H1 (cell line): Measurements from ENCODE around the gene TRPC1. TPM values are rescaled to one million over a fixed set of nuclear protein-coding genes. Genes with fewer than 3 reads are reported as not detected.
"Not testable (repeated sequence)": the region's sequence is repeated elsewhere in the genome, so short reads cannot be mapped to it uniquely, and the experiment has no call there.

ENCODE experiments used
- CTCF ChIA-PET: fragments of 300-600 bp; sonication (Branson Sonifier 250); formaldehyde crosslinking; loops from one replicate; lab custom pipeline; 2021; ENCODE audit not compliant: partially characterized antibody; lab: Charles Lee
- POLR2A ChIA-PET: fragments of 300-600 bp; sonication (Branson Sonifier 250); formaldehyde crosslinking; loops from one replicate; lab custom pipeline; 2021; ENCODE audit warnings: inconsistent platforms; ENCODE audit not compliant: partially characterized antibody; lab: Charles Lee
- DNase-seq, 2 experiments: peaks; one replicate each; pipeline versions ENCODE4 v3.0.0 to v3.0.0-alpha.2; 2010 to 2022; ENCODE audit warnings: low spot score in 2 of 2, low read depth in 1 of 2, mixed read lengths in 1 of 2
- FAIRE-seq: peaks from 2 replicates; lab custom pipeline; 2011; peaks lifted over from hg19 to GRCh38; lab: Jason Lieb, UNC
- H2AFZ ChIP-seq: 2 replicates; pipeline ENCODE4 v1.8.1; 2012; ENCODE audit warnings: low read length, inconsistent platforms
- H2AK5ac ChIP-seq: 2 replicates; pipeline ENCODE4 v1.6.1; 2013; ENCODE audit warnings: low read depth, low read length
- H2BK120ac ChIP-seq: replicated peaks from 2 replicates; pipeline ENCODE3; 2013; ENCODE audit warnings: low read depth, low read length, inconsistent platforms
- H2BK12ac ChIP-seq: 2 replicates; pipeline ENCODE4 v1.6.1; 2013; ENCODE audit warnings: low read depth, low read length
- H2BK15ac ChIP-seq: 2 replicates; pipeline ENCODE4 v1.6.1; 2013; ENCODE audit warnings: low read length
- H2BK20ac ChIP-seq: 2 replicates; pipeline ENCODE4 v1.6.1; 2013; ENCODE audit warnings: low read length
- H2BK5ac ChIP-seq: 2 replicates; pipeline ENCODE4 v1.6.1; 2013; ENCODE audit warnings: low read depth, low read length
- H3K14ac ChIP-seq: 2 replicates; pipeline ENCODE4 v1.6.1; 2013; ENCODE audit warnings: inconsistent platforms; ENCODE audit not compliant: insufficient read length
- H3K18ac ChIP-seq: 2 replicates; pipeline ENCODE4 v1.6.1; 2013; ENCODE audit warnings: low read length; ENCODE audit errors: extremely low read depth
- H3K23ac ChIP-seq: 2 replicates; pipeline ENCODE4 v1.6.1; 2013; ENCODE audit warnings: inconsistent platforms; ENCODE audit not compliant: insufficient read length
- H3K23me2 ChIP-seq: 2 replicates; pipeline ENCODE4 v1.6.1; 2013; ENCODE audit warnings: low read depth, low read length
- H3K27ac ChIP-seq: 2 replicates; pipeline ENCODE4 v1.6.1; 2011; ENCODE audit warnings: low read depth, low read length, inconsistent platforms
- H3K27me3 ChIP-seq, 4 experiments: replicated peaks in 1 of 4; 1 replicate in 1 of 4; 2 replicates in 3 of 4; pipeline versions ENCODE4 v1.6.1 to v1.8.1; 2011 to 2013; ENCODE audit warnings: low read length in 3 of 4, mild to moderate bottlenecking in 3 of 4, inconsistent platforms in 2 of 4, mixed read lengths in 2 of 4, moderate library complexity in 1 of 4; ENCODE audit not compliant: control insufficient read depth in 3 of 4, insufficient read depth in 3 of 4; ENCODE audit errors: extremely low read depth in 1 of 4
- H3K36me3 ChIP-seq, 4 experiments: 2 replicates each; pipeline versions ENCODE4 v1.6.1 to v1.8.1; 2011 to 2013; ENCODE audit warnings: mild to moderate bottlenecking in 4 of 4, low read length in 3 of 4, moderate library complexity in 2 of 4, control low read depth in 1 of 4, inconsistent platforms in 1 of 4; ENCODE audit not compliant: insufficient read depth in 4 of 4, control insufficient read depth in 2 of 4
- H3K4ac ChIP-seq: replicated peaks from 2 replicates; pipeline ENCODE3; 2013; ENCODE audit warnings: low read length, low read depth, mixed read lengths, inconsistent platforms; ENCODE audit not compliant: insufficient read length
- H3K4me1 ChIP-seq, 4 experiments: replicated peaks in 1 of 4; 1 replicate in 1 of 4; 2 replicates in 3 of 4; pipeline versions ENCODE4 v1.6.1 to v1.8.1; 2011 to 2013; ENCODE audit warnings: low read length in 3 of 4, inconsistent platforms in 2 of 4, mixed read lengths in 1 of 4; ENCODE audit not compliant: insufficient read depth in 4 of 4, control insufficient read depth in 3 of 4
- H3K4me2 ChIP-seq, 2 experiments: 2 replicates each; pipeline versions ENCODE4 v1.6.1 to v1.8.1; 2011 to 2013; ENCODE audit warnings: low read depth in 2 of 2, low read length in 2 of 2, control low read depth in 1 of 2, inconsistent platforms in 1 of 2, mild to moderate bottlenecking in 1 of 2; ENCODE audit not compliant: insufficient read depth in 1 of 2
- H3K4me3 ChIP-seq, 4 experiments: fragments of 200-600, 300-600 bp in 1 of 4; sonication (generic), shearing (Covaris generic), sonication (Bioruptor Twin) in 1 of 4; 2 replicates each; pipeline versions ENCODE4 v1.5.1 to v1.8.1; 2011 to 2016; ENCODE audit warnings: low read length in 4 of 4, low read depth in 3 of 4, control low read depth in 2 of 4, inconsistent platforms in 2 of 4, mild to moderate bottlenecking in 2 of 4, mixed read lengths in 1 of 4, moderate library complexity in 1 of 4; ENCODE audit not compliant: insufficient read depth in 2 of 4; ENCODE audit errors: extremely low read depth in 1 of 4
- H3K56ac ChIP-seq: replicated peaks from 2 replicates; pipeline ENCODE3; 2013; ENCODE audit warnings: low read depth, mild to moderate bottlenecking, mixed read lengths, low read length, inconsistent platforms; ENCODE audit not compliant: insufficient read length
- H3K79me1 ChIP-seq: 2 replicates; pipeline ENCODE4 v1.6.1; 2013; ENCODE audit warnings: low read depth, low read length, control low read depth
- H3K79me2 ChIP-seq, 2 experiments: 2 replicates each; pipeline versions ENCODE4 v1.6.1 to v1.8.1; 2012 to 2013; ENCODE audit warnings: low read length in 2 of 2, mild to moderate bottlenecking in 2 of 2, inconsistent platforms in 1 of 2; ENCODE audit not compliant: insufficient read depth in 2 of 2, control insufficient read depth in 1 of 2
- H3K9ac ChIP-seq, 4 experiments: replicated peaks in 1 of 4; 1 replicate in 1 of 4; 2 replicates in 3 of 4; pipeline versions ENCODE4 v1.6.1 to v1.8.1; 2011 to 2013; ENCODE audit warnings: low read depth in 3 of 4, low read length in 3 of 4, control low read depth in 2 of 4, mild to moderate bottlenecking in 2 of 4, moderate library complexity in 2 of 4, inconsistent platforms in 1 of 4; ENCODE audit errors: extremely low read depth in 1 of 4
- H3K9me3 ChIP-seq, 2 experiments: 2 replicates each; pipeline versions ENCODE4 v1.6.1 to v1.8.1; 2012 to 2013; ENCODE audit warnings: mild to moderate bottlenecking in 2 of 2, moderate library complexity in 2 of 2, control low read depth in 1 of 2, inconsistent platforms in 1 of 2, low read depth in 1 of 2, low read length in 1 of 2, mixed read lengths in 1 of 2; ENCODE audit not compliant: insufficient read depth in 2 of 2
- H4K20me1 ChIP-seq, 2 experiments: replicated peaks in 1 of 2; 2 replicates each; pipeline versions ENCODE3 to v1.8.1; 2011 to 2013; ENCODE audit warnings: inconsistent platforms in 2 of 2, low read length in 2 of 2, mild to moderate bottlenecking in 1 of 2; ENCODE audit not compliant: insufficient read depth in 2 of 2, control insufficient read depth in 1 of 2
- H4K5ac ChIP-seq: 2 replicates; pipeline ENCODE4 v1.6.1; 2013; ENCODE audit warnings: low read length, low read depth, mixed read lengths, inconsistent platforms; ENCODE audit not compliant: insufficient read length
- H4K8ac ChIP-seq: 2 replicates; pipeline ENCODE4 v1.8.0; 2013; ENCODE audit warnings: mild to moderate bottlenecking, moderate library complexity, low read length, inconsistent platforms; ENCODE audit not compliant: insufficient read depth; ENCODE audit errors: extremely low read depth
- H4K91ac ChIP-seq: replicated peaks from 2 replicates; pipeline ENCODE3; 2013; ENCODE audit warnings: low read length, mixed read lengths, inconsistent platforms; ENCODE audit not compliant: insufficient read length
- WGBS, 2 experiments: shearing (Covaris generic) in 1 of 2; methylation state at CpG; one replicate each; pipeline versions ENCODE4 v1.1.6 to v1.1.7; 2013 to 2015; ENCODE audit warnings: low lambda C conversion rate in 2 of 2, mixed read lengths in 2 of 2, inconsistent platforms in 1 of 2, low coverage in 1 of 2, missing lambda C conversion rate in 1 of 2; ENCODE audit not compliant: insufficient replicate concordance in 2 of 2, insufficient coverage in 1 of 2, insufficient read length in 1 of 2; ENCODE audit errors: extremely low coverage in 1 of 2, missing lambda C conversion rate in 1 of 2; 5-methylcytosine and 5-hydroxymethylcytosine counted together
- polyA plus RNA-seq, 7 experiments: library from polyadenylated mRNA; depleted of rRNA in 3 of 7; stranded (reverse) in 5 of 7; unstranded in 2 of 7; fragments of >200 nt in 5 of 7; fragments of 200-250 nt in 2 of 7; gene quantifications; 1 replicate in 5 of 7; 2 replicates in 1 of 7; 4 replicates in 1 of 7; pipeline versions ENCODE4 v1.2.1 to v1.2.3, GENCODE V29; 2011 to 2013; ENCODE audit warnings: missing spikeins in 2 of 7, mixed read lengths in 2 of 7
- total RNA-seq: library from RNA; stranded (reverse); fragmentation: NEBNext Ultra II Directional; extraction: Animal tissue kit (Norgen Biotek cat#: 25700); gene quantifications from 2 replicates; pipeline ENCODE4 v1.2.1, GENCODE V29; 2021

The TRPC1 gene
- total and polyA plus RNA-seq, 2 of the 8 experiments (the other 6 are each of a cell fraction or from before 2014, with no cell fraction given) = 22.6 to 23.1 TPM

DNA sequence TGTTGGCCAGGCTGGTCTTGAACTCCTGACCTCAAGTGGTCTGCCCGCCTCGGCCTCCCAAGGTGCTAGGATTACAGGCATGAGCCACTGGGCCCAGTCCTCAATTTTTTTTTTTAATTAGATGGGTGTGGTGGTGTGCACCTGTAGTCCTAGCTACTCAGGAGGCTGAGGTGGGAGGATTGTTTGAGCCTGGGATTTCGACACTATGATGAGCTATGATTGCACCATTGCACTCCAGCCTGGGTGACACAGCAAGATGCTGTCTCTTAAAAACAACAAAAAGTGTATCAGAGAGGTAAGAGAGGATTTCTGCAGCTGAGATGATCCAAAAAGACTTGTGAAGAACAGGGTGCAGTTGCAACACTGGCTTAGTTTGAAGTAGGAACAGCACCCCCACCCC is 9.0 kb upstream of the TRPC1 start:
- H3K27me3 ChIP-seq, H3K79me2 ChIP-seq, H3K27ac ChIP-seq, H3K18ac ChIP-seq, H3K9me3 ChIP-seq, H4K20me1 ChIP-seq, H3K9ac ChIP-seq, H2BK12ac ChIP-seq, H3K79me1 ChIP-seq, POLR2A ChIA-PET, H4K8ac ChIP-seq, H2BK5ac ChIP-seq, H3K4me1 ChIP-seq, FAIRE-seq, H2AK5ac ChIP-seq, H3K4me3 ChIP-seq, H3K56ac ChIP-seq, H3K23me2 ChIP-seq, H2BK20ac ChIP-seq, H3K4me2 ChIP-seq, H2BK15ac ChIP-seq, H2BK120ac ChIP-seq, H3K36me3 ChIP-seq, H2AFZ ChIP-seq, H4K91ac ChIP-seq, H3K4ac ChIP-seq, H4K5ac ChIP-seq, DNase-seq, H3K14ac ChIP-seq, H3K23ac ChIP-seq, CTCF ChIA-PET: not testable (repeated sequence)
- WGBS, 2 experiments = 92% methylated on average over 3 of the region's 3 CpGs; no CpG with 5 or more reads in 1 of the 2 experiments
